Measurements from ENCODE around the gene BCORL1. TPM values are rescaled to one million over a fixed set of nuclear protein-coding genes. Genes with fewer than 3 reads are reported as not detected.
A peak's percentile ranks its signal among the peaks of the same experiment; 100 is the strongest.

BCORL1 gene
- total and polyA plus RNA-seq, 2 donors (not counting 1 experiment from before 2014, with no cell fraction given): 1.1 to 2.8 TPM

GRCh38 chrX:130075777-130076176, 93.3 kb downstream of the BCORL1 start:
- H3K4me3 ChIP-seq (replicated peaks in 1 of 4; ENCODE audit: control extremely low read depth in 1 of 4, insufficient read depth in 1 of 4, low read depth in 3 of 4, low read length in 4 of 4): no peak overlapping the region
- H3K4me1 ChIP-seq (ENCODE audit: control insufficient read depth, extremely low read depth, insufficient read depth, low read length): no peaks in the 10 kb centered on the region
- no peaks in the 10 kb centered on the region for H3K27me3 ChIP-seq (ENCODE audit: control insufficient read depth, insufficient read depth, low read length)
- no peaks in the 10 kb centered on the region for H4K20me1 ChIP-seq (ENCODE audit: control insufficient read depth, extremely low read depth, insufficient read depth, low read length)
- H3K27ac ChIP-seq (ENCODE audit: insufficient read depth, low read length): no peak overlapping the region
- DNase-seq (ENCODE audit: low read depth in 2 of 2): no peak
- H2AFZ ChIP-seq (ENCODE audit: low read length): no peak overlapping the region
- no peaks in the 10 kb centered on the region for H3K79me2 ChIP-seq (ENCODE audit: control insufficient read depth, insufficient read depth, low read length)
- no peaks in the 10 kb centered on the region for H3K9me3 ChIP-seq (ENCODE audit: control insufficient read depth, insufficient read depth, low read depth, low read length)
- TF ChIP-seq CTCF (conservative IDR thresholded peaks at IDR 0.05 in 1 of 2, IDR thresholded peaks at IDR 0.05 in 1 of 2; ENCODE audit: low read depth in 1 of 2, low read length in 2 of 2) (no peak), EZH2 (IDR thresholded peaks at IDR 0.05; ENCODE audit: low read length, missing control alignments) (no peak)
- no peak overlapping the region for H3K9ac ChIP-seq (ENCODE audit: insufficient read depth, low read length)
- H3K36me3 ChIP-seq (ENCODE audit: control insufficient read depth, insufficient read depth, low read length): no peaks in the 10 kb centered on the region
- H3K4me2 ChIP-seq (ENCODE audit: extremely low read depth, insufficient read depth, low read length): no peak overlapping the region

GRCh38 chrX:130079824-130080406, 97.5 kb downstream of the BCORL1 start:
- Histone ChIP-seq H4K20me1 (ENCODE audit: control insufficient read depth, extremely low read depth, insufficient read depth, low read length) (no peaks in the 10 kb centered on the region), H3K9ac (ENCODE audit: insufficient read depth, low read length) (no peak overlapping the region), H3K4me3 (replicated peaks in 1 of 4; ENCODE audit: control extremely low read depth in 1 of 4, insufficient read depth in 1 of 4, low read depth in 3 of 4, low read length in 4 of 4) (no peak overlapping the region), H3K9me3 (ENCODE audit: control insufficient read depth, insufficient read depth, low read depth, low read length) (no peaks in the 10 kb centered on the region), H3K4me2 (ENCODE audit: extremely low read depth, insufficient read depth, low read length) (no peak overlapping the region), H3K79me2 (ENCODE audit: control insufficient read depth, insufficient read depth, low read length) (no peaks in the 10 kb centered on the region), H3K27me3 (ENCODE audit: control insufficient read depth, insufficient read depth, low read length) (no peaks in the 10 kb centered on the region), H2AFZ (ENCODE audit: low read length) (no peak overlapping the region), H3K4me1 (ENCODE audit: control insufficient read depth, extremely low read depth, insufficient read depth, low read length) (peaks cover 7% of the 10 kb centered on the region), H3K36me3 (ENCODE audit: control insufficient read depth, insufficient read depth, low read length) (no peaks in the 10 kb centered on the region), H3K27ac (ENCODE audit: insufficient read depth, low read length) (no peak overlapping the region)
- DNase-seq (ENCODE audit: low read depth in 2 of 2): peak; percentile 50 to 78
- TF ChIP-seq EZH2 (IDR thresholded peaks at IDR 0.05; ENCODE audit: low read length, missing control alignments): no peak
- TF ChIP-seq CTCF (conservative IDR thresholded peaks at IDR 0.05 in 1 of 2, IDR thresholded peaks at IDR 0.05 in 1 of 2; ENCODE audit: low read depth in 1 of 2, low read length in 2 of 2): peak; percentile 52 to 69

GRCh38 chrX:130080791-130081367, 98.4 kb downstream of the BCORL1 start:
- Histone ChIP-seq H3K27ac (ENCODE audit: insufficient read depth, low read length) (no peak overlapping the region), H2AFZ (ENCODE audit: low read length) (no peak overlapping the region), H3K4me3 (replicated peaks in 1 of 4; ENCODE audit: control extremely low read depth in 1 of 4, insufficient read depth in 1 of 4, low read depth in 3 of 4, low read length in 4 of 4) (no peak overlapping the region), H3K79me2 (ENCODE audit: control insufficient read depth, insufficient read depth, low read length) (no peaks in the 10 kb centered on the region), H3K9me3 (ENCODE audit: control insufficient read depth, insufficient read depth, low read depth, low read length) (no peaks in the 10 kb centered on the region), H3K27me3 (ENCODE audit: control insufficient read depth, insufficient read depth, low read length) (no peaks in the 10 kb centered on the region), H3K9ac (ENCODE audit: insufficient read depth, low read length) (no peak overlapping the region), H3K4me1 (ENCODE audit: control insufficient read depth, extremely low read depth, insufficient read depth, low read length) (peaks cover 7% of the 10 kb centered on the region), H4K20me1 (ENCODE audit: control insufficient read depth, extremely low read depth, insufficient read depth, low read length) (no peaks in the 10 kb centered on the region), H3K36me3 (ENCODE audit: control insufficient read depth, insufficient read depth, low read length) (peaks cover 2% of the 10 kb centered on the region), H3K4me2 (ENCODE audit: extremely low read depth, insufficient read depth, low read length) (no peak overlapping the region)
- TF ChIP-seq EZH2 (IDR thresholded peaks at IDR 0.05; ENCODE audit: low read length, missing control alignments) (no peak), CTCF (conservative IDR thresholded peaks at IDR 0.05 in 1 of 2, IDR thresholded peaks at IDR 0.05 in 1 of 2; ENCODE audit: low read depth in 1 of 2, low read length in 2 of 2) (no peak)
- DNase-seq (ENCODE audit: low read depth in 2 of 2): no peak

All from fibroblast of lung (primary cell).